ENCODE results near the gene NANOS1.

DNA sequence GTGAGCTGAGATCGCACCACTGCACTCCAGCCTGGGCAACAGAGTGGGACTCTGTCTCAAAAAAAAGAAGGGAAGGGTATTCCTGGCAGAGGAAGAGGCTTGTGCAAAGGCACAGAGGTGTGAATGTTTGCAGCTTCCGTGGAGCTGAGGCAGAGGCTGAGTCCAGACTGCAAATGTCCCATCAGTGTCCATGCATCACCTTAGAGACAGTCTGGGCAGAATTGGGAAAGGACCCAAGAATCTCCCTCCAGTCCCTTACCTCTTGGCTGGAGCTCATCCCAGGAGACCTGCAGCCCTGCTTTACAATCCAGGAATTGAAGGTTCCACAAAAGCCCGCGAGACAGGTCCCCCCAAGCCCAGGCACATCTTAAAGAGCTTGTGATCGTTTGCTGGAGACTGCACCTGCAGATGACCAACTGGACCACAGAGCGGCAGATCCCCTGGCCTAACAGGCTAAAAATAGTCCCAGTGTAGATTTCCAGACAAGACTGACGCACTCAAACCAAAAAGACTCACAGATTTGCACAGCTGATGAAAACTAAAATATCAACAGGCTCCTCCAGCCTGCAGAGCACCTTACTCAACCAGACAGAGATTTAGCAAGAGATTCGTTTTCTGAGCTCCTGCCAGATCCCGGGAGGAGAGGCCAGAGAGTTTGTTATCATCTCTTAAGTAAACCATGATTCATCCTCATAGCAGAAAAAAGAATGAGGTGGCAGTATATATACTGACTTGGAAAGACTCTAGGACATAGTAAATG, 22.9 kb upstream of the NANOS1 start:
- TF ChIP-seq, protein P1, sequence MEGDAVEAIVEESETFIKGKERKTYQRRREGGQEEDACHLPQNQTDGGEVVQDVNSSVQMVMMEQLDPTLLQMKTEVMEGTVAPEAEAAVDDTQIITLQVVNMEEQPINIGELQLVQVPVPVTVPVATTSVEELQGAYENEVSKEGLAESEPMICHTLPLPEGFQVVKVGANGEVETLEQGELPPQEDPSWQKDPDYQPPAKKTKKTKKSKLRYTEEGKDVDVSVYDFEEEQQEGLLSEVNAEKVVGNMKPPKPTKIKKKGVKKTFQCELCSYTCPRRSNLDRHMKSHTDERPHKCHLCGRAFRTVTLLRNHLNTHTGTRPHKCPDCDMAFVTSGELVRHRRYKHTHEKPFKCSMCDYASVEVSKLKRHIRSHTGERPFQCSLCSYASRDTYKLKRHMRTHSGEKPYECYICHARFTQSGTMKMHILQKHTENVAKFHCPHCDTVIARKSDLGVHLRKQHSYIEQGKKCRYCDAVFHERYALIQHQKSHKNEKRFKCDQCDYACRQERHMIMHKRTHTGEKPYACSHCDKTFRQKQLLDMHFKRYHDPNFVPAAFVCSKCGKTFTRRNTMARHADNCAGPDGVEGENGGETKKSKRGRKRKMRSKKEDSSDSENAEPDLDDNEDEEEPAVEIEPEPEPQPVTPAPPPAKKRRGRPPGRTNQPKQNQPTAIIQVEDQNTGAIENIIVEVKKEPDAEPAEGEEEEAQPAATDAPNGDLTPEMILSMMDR (IDR thresholded peaks at IDR 0.05), result no peak
- TF ChIP-seq POLR2AphosphoS5 (IDR thresholded peaks at IDR 0.05), result no peak

Data from upper lobe of left lung (tissue), 4 donors.